Mucosa of rectum (tissue), 2 donors: ENCODE results near the gene EFEMP2.

Experiments
- H3K27ac ChIP-seq, 2 donors: one replicate each; pipeline ENCODE4 v1.7.0; 2013; ENCODE audit warnings: inconsistent platforms in 2 of 2, low read depth in 2 of 2, low read length in 2 of 2
- H3K27me3 ChIP-seq, 2 donors: one replicate each; pipeline ENCODE4 v1.7.0; 2013; ENCODE audit warnings: low read length in 2 of 2; ENCODE audit not compliant: control insufficient read depth in 2 of 2, insufficient read depth in 2 of 2
- H3K36me3 ChIP-seq, 2 donors: one replicate each; pipeline ENCODE4 v1.7.0; 2013; ENCODE audit warnings: low read length in 2 of 2; ENCODE audit not compliant: control insufficient read depth in 2 of 2, insufficient read depth in 2 of 2
- H3K4me1 ChIP-seq, 2 donors: one replicate each; pipeline ENCODE4 v1.7.0; 2013; ENCODE audit warnings: low read length in 2 of 2, mild to moderate bottlenecking in 1 of 2; ENCODE audit not compliant: control insufficient read depth in 2 of 2, insufficient read depth in 2 of 2
- H3K4me3 ChIP-seq, 2 donors: one replicate each; pipeline ENCODE4 v1.7.0; 2013; ENCODE audit warnings: low read length in 2 of 2
- H3K9ac ChIP-seq, 2 donors: one replicate each; pipeline ENCODE4 v1.7.0; 2013; ENCODE audit warnings: low read length in 2 of 2, low read depth in 1 of 2, mild to moderate bottlenecking in 1 of 2
- H3K9me3 ChIP-seq, 2 donors: one replicate each; pipeline ENCODE4 v1.7.0; 2013; ENCODE audit warnings: low read length in 2 of 2; ENCODE audit not compliant: control insufficient read depth in 2 of 2
- donor health status: healthy.
- donor health status: Normal muscosa, but diverticular disease.

The EFEMP2 gene

DNA sequence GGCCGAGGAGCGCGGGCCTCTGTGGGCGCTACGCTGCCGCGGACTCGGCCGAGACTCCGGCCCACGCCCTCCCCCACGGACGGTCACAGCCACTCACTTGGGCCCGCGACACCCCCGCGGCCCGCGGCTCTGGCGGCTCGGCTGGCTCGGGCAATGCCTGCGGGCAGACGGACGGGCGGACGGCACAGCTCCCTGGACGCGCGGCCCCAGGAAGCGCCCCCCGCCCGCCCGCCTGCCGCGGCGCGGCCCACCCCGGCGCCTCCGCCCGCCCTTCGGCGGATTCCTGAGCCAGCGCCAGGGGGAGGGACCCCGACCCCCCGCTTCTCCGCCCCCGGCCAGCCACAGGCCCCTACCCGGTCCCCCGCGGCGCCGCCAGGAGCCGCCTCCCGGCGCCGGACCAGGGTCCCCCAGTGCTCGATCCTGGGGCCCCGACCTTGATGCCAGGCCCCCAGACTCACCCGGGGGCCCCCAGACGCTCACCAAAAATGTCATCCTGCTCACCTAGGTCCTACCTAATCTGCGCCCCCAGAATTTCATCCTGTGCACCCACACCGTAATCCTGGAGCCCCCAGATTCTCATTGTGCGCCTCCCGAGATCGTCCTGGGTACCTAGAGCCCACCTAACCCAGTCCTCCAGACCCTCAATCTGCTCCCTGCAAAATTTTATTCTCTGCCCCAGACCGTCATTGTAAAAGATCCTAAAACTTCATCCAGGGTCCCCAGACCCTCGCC lies at the start of gene EFEMP2:
Gene EFEMP2, minus strand, starts transcription at position 215 of the 732 bp plus-strand sequence. CDS start 446 bp downstream, outside the sequence.
- Histone ChIP-seq H3K9ac (peak within 1 kb of the TSS; percentile 79 to 82), H3K27me3 (no peaks in the 10 kb centered on the region), H3K27ac (peak within 1 kb of the TSS; percentile 48 to 77), H3K4me3 (peak within 1 kb of the TSS; percentile 64 to 75), H3K36me3 (no peaks in the 10 kb centered on the region), H3K9me3 (no peaks in the 10 kb centered on the region), H3K4me1 (peaks cover 13 to 16% of the 10 kb centered on the region in 2 donors)

DNA sequence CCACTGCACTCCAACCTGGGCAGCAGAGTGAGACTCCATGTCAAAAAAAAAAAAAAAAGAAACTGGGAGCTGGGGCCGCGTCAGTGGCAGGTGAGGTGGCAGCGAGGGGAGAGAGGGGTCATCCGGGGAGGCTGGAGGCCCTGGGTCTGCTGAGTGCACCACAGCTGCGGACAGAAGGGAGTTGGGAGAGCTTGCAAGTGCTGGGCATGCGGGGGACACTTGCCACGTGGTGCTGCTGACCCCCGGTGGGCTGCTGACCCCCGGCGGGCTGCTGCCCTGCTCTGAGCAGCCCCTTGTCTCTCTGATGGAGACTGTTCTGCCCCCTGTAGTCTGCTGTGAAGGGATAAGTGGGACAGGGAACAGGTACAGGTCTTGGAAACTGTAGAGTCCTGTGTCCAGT lies 49.3 kb upstream of the EFEMP2 start:
- H3K27me3 ChIP-seq: no peaks in the 10 kb centered on the region
- H3K27ac ChIP-seq: no peak overlapping the region
- peaks cover 25 to 27% of the 10 kb centered on the region in 2 donors for H3K4me1 ChIP-seq

GRCh38 chr11:65921033-65921555 lies 48.5 kb upstream of the EFEMP2 start:
- peaks cover 8 to 10% of the 10 kb centered on the region in 2 donors for H3K36me3 ChIP-seq
- H3K4me3 ChIP-seq: no peak overlapping the region
- no peak overlapping the region for H3K27ac ChIP-seq
- no peaks in the 10 kb centered on the region for H3K9me3 ChIP-seq
- H3K27me3 ChIP-seq: no peaks in the 10 kb centered on the region
- H3K9ac ChIP-seq: peak overlapping the region in 1 of 2 donors; percentile 24
- H3K4me1 ChIP-seq: peaks cover 27 to 28% of the 10 kb centered on the region in 2 donors

More for the DNA sequence above, 49.3 kb upstream of the EFEMP2 start:
- Histone ChIP-seq H3K4me3 (no peak overlapping the region), H3K36me3 (peaks cover 8 to 10% of the 10 kb centered on the region in 2 donors), H3K9ac (no peak overlapping the region), H3K9me3 (no peaks in the 10 kb centered on the region)

DNA sequence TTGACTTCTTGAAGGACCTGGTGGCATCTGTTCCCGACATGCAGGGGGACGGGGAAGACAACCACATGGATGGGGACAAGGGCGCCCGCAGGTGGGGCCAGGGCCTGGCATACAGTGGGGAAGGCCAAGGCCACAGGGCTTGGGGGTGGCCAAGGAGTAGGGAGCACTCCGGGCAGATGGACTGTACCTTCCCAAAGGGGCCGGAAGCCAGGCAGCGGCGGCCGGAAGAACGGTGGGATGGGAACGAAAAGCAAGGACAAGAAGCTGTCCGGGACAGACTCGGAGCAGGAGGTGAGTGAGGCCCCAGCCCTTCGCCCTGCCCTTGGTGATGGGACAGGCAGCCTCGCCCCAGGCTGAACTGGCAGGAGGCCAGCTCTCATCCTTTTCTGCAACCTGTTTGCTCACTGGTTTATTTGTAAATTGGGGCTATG lies 47.8 kb upstream of the EFEMP2 start:
- H3K9me3 ChIP-seq: no peaks in the 10 kb centered on the region
- peak overlapping the region in 1 of 2 donors; percentile 77 for H3K27ac ChIP-seq
- H3K4me3 ChIP-seq: peak overlapping the region; percentile 76 to 78
- H3K27me3 ChIP-seq: no peaks in the 10 kb centered on the region
- H3K9ac ChIP-seq: peak overlapping the region; percentile 47 to 71
- peaks cover 8 to 10% of the 10 kb centered on the region in 2 donors for H3K36me3 ChIP-seq
- H3K4me1 ChIP-seq: peaks cover 29 to 30% of the 10 kb centered on the region in 2 donors

DNA sequence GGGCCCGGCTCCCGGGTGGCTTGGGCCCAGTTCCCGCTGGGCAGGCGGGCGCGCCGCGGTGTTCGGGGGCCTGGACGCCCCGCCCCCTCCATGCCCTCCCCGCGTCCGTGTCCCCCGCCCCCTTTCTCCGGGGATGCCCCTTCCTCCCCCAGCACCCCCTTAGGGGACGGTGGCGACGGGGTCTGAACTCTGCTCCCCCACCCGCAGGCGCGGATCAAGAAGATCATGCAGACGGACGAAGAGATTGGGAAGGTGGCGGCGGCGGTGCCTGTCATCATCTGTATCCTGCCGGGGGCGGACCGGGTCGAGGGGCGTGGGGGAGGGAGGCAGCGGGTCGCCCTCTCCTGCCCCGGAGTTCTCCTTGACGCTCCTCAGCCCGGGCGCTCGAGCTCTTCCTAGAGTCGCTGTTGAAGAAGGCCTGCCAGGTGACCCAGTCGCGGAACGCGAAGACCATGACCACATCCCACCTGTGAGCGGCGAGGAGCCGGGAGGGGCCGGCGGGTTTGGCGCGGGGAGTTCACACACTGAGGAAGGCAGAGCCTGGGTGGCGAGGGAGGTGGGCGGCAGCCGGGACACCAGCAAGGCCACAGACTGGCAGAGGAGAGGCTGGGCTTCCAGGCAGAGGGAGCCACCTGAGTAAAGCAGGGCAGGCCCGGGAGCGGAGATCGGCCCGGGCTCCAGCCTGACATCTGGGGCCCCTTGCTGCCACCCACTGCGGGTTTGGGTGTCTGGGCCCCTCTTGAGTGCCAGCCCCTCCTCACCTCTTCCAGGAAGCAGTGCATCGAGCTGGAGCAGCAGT lies 47.2 kb upstream of the EFEMP2 start:
- Histone ChIP-seq H3K9me3 (no peaks in the 10 kb centered on the region), H3K4me1 (peaks cover 34 to 35% of the 10 kb centered on the region in 2 donors), H3K4me3 (peak overlapping the region; percentile 76 to 78), H3K27ac (peak overlapping the region; percentile 77 to 81), H3K36me3 (peaks cover 8 to 10% of the 10 kb centered on the region in 2 donors), H3K27me3 (no peaks in the 10 kb centered on the region), H3K9ac (peak overlapping the region; percentile 47 to 71)

DNA sequence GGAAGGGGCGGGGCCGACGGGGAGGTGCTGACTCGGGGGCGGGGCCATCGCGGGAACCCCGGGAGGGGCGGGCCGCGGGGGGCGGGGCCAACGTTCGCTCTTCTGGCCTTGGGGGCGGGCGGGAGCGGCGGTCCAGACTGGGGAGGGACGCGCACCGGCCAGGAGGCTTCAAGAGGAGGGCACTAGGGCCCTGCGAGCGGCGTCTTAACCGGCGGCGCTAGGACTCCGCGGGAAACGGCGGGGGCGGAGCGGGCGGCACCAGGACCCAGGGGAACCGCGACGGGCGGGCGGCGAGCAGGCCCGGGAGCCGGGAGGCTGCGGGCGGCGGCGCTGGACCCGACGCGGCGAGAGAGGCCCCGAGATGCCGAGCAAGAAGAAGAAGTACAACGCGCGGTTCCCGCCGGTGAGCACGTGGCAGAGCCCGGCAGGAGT lies 46.6 kb upstream of the EFEMP2 start, which contains the start of gene DRAP1:
Gene DRAP1, plus strand, starts transcription at position 286 of the 432 bp plus-strand sequence. Its CDS starts 76 bp downstream, at position 362.
- no peaks in the 10 kb centered on the region for H3K27me3 ChIP-seq
- no peaks in the 10 kb centered on the region for H3K9me3 ChIP-seq
- peaks cover 34 to 35% of the 10 kb centered on the region in 2 donors for H3K4me1 ChIP-seq
- peak within 1 kb of the TSS; percentile 82 to 85 for H3K27ac ChIP-seq
- peak within 1 kb of the TSS; percentile 92 for H3K9ac ChIP-seq
- peak within 1 kb of the TSS; percentile 79 to 91 for H3K4me3 ChIP-seq
- H3K36me3 ChIP-seq: peaks cover 8 to 10% of the 10 kb centered on the region in 2 donors

DNA sequence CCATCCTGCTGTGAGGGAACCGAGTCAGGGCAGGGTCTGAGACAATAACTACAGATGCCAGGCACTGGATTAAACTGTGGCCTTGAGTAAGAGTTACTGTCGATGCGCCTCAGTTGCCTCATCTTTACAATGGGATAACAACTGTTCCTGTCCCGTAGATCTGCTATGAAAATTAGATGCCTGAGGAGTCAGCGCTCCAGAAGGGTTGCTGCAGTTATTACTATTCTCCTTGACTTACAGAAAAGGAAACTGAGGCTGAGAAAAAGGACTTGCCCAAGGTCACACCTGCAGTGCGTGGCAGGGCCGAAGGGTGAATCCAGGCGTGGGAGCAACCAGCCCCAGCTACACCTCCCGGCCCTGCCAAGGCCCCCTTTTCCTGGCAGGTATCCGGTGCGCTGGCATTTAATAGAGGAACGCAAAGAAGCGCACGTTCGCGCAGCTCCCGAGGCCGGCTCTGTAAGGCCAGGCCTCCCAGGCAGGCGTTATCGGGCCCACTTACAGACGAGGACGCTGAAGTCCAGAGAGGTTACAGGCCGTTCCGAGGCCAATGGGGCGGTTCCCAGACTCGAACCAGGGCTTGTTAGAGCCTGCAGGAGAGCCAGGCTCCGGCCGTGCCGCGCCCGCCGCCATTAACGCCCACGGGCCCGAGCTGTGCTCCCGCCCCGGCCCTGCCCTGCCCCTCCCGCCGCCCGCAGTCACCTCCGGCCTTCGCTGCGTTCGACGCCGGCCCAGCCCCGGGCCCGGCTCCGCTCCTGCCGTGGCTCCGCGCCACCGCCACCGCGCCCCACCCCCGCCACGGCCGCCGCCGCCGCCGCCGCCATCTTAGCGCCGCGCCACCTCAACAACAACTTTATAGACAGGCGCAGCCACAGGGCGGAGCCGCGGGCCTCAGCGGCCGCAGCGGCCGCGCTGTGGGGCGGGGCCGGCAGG lies 45.9 kb upstream of the EFEMP2 start, which contains the start of gene C11orf68:
Gene C11orf68, minus strand, starts transcription at position 852 of the 930 bp plus-strand sequence. Its CDS starts 31 bp downstream, at position 821.
- Histone ChIP-seq H3K27ac (peak within 1 kb of the TSS; percentile 82 to 85), H3K9me3 (no peaks in the 10 kb centered on the region), H3K4me3 (peak within 1 kb of the TSS; percentile 79 to 91), H3K9ac (peak within 1 kb of the TSS; percentile 92), H3K27me3 (no peaks in the 10 kb centered on the region), H3K4me1 (peaks cover 34 to 35% of the 10 kb centered on the region in 2 donors), H3K36me3 (peaks cover 8 to 10% of the 10 kb centered on the region in 2 donors)

DNA sequence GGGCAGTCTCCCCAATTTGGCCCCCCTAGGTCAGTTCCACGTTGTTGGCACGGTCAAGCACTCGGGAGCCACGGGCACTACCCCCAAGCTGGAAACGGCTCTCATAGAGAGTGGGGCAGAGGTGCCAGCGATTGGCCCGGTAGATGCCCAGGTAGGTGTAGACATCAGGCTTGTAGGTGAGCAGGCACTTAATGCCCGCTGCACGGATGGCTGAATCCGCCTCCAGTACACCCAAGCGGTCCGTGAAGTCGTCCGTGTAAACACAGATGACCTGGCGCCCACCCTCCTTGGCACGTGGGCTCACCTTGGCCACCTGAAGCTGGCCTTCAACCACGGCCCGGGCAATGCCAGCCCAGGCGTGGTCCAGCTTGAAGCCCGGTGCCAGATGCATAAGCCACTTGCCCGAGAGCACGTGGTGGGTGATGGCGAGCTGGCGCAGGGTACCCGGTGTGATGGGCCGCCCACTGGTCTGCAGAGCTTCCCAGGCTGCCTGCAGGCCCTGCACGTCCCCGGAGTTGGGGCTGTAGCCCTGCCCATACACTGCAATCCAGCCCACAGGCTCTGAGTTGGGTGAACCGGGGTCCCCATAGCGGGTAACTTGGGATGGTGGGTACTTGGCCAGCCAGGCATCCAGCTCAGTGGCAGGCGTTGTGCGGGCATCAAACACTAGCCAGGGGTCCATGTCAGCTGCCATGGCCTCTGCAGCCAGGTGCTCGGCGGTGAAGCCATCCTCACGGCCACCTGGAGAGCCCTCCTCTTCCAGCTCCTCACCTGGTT lies 45.0 kb upstream of the EFEMP2 start:
- Histone ChIP-seq H3K9me3 (no peaks in the 10 kb centered on the region), H3K27ac (peak overlapping the region in 1 of 2 donors; percentile 85), H3K27me3 (no peaks in the 10 kb centered on the region), H3K9ac (peak overlapping the region; percentile 92), H3K36me3 (peaks cover 8% of the 10 kb centered on the region in 2 donors), H3K4me1 (peaks cover 34 to 35% of the 10 kb centered on the region in 2 donors), H3K4me3 (peak overlapping the region; percentile 79 to 91)
